Uterus (tissue), 2 donors: ENCODE data around the gene C18orf63.

Source experiments
- POLR2A ChIP-seq, 2 donors: fragments of 450-650 bp; IDR thresholded peaks; one replicate each; pipeline ENCODE4 v1.6.1; 2016; ENCODE audit warnings: antibody characterized with exemption in 2 of 2, mild to moderate bottlenecking in 1 of 2, moderate library complexity in 1 of 2
- TF ChIP-seq, protein P1 (sequence below), 4 experiments: fragments of 200-600 bp in 2 of 4; fragments of 450-650 bp in 2 of 4; sonication (generic) in 2 of 4; IDR thresholded peaks; one replicate each; pipeline ENCODE4 v1.5.1; 2016 to 2019; ENCODE audit warnings: antibody characterized with exemption in 4 of 4, mild to moderate bottlenecking in 2 of 4, moderate library complexity in 1 of 4

DNA sequence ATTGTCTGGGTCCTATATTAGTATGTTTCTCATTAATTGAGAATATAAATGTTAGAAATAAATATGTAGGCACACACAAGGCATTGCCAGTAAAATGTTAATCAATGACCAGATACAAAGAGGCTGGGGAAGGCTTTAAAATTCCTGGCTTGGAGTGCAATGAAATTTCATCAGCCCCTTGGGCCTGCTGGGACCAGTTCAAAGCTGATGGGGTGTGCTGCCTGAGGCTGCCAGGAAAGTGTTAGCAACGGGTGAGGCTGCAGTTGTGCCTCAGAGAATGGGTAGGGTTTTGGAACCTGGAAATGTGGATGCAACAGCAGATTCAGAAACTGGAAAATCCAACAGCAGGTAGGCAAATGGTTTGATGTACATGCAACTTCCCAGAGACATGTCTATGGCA, 72.6 kb downstream of the C18orf63 start:
- TF ChIP-seq, protein P1, sequence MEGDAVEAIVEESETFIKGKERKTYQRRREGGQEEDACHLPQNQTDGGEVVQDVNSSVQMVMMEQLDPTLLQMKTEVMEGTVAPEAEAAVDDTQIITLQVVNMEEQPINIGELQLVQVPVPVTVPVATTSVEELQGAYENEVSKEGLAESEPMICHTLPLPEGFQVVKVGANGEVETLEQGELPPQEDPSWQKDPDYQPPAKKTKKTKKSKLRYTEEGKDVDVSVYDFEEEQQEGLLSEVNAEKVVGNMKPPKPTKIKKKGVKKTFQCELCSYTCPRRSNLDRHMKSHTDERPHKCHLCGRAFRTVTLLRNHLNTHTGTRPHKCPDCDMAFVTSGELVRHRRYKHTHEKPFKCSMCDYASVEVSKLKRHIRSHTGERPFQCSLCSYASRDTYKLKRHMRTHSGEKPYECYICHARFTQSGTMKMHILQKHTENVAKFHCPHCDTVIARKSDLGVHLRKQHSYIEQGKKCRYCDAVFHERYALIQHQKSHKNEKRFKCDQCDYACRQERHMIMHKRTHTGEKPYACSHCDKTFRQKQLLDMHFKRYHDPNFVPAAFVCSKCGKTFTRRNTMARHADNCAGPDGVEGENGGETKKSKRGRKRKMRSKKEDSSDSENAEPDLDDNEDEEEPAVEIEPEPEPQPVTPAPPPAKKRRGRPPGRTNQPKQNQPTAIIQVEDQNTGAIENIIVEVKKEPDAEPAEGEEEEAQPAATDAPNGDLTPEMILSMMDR (IDR thresholded peaks at IDR 0.05): no peak
- TF ChIP-seq POLR2A (IDR thresholded peaks at IDR 0.05): no peak
